Measurements from ENCODE around the gene TNFRSF1A.

TNFRSF1A gene

GRCh38 chr12:6335451-6336078, 6.3 kb downstream of the TNFRSF1A start:
- H3K4me2 ChIP-seq (ENCODE audit: low read length), result peak overlapping the region; percentile 24
- H2AFZ ChIP-seq (ENCODE audit: low read depth, low read length), result peak overlapping the region; percentile 18
- H3K9me3 ChIP-seq (ENCODE audit: insufficient read depth, low read length), result no peaks in the 10 kb centered on the region
- no peak overlapping the region for H3K4me3 ChIP-seq (ENCODE audit: low read length)
- H3K4me1 ChIP-seq (ENCODE audit: low read length), result peaks cover 9% of the 10 kb centered on the region
- H4K20me1 ChIP-seq (ENCODE audit: insufficient read depth, low read length), result no peaks in the 10 kb centered on the region
- H3K27ac ChIP-seq (ENCODE audit: low read length), result no peak overlapping the region
- peaks cover 49% of the 10 kb centered on the region for H3K27me3 ChIP-seq (ENCODE audit: low read depth, low read length)
- no peak overlapping the region for H3K9ac ChIP-seq (ENCODE audit: low read length)
- TF ChIP-seq EZH2phosphoT487 (IDR thresholded peaks at IDR 0.05; ENCODE audit: low read depth), result no peak
- peak; percentile 39 for TF ChIP-seq CTCF (IDR thresholded peaks at IDR 0.05; ENCODE audit: low read depth, low read length)
- no peaks in the 10 kb centered on the region for H3K36me3 ChIP-seq (replicated peaks; ENCODE audit: low read depth, low read length)
- H3K79me2 ChIP-seq (ENCODE audit: low read length), result no peaks in the 10 kb centered on the region

DNA sequence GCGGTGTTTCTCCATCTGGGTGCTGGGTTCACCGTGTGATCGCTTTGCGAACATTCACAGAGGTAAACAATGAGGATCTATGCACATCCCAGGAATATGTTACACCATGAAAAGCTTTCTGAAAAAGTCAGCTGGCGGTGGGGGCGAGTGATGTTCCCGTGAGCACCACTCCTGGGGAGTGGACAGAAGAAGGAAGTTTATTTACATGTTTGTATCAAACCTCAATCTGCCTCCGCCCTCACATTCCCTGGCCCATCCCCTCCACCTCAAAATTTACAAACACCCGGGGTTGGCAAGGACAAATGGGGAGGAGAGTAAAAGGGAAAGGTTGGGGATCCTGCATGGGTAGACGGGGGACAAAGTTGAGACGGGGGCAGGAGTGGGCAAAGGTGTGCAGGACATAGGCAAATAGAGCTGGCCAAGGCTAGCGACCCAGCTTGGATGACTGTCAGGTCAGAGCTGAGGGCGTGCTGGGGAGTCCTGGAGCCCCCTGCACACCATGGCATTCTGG, 6.9 kb downstream of the TNFRSF1A start:
- Histone ChIP-seq H3K9me3 (ENCODE audit: insufficient read depth, low read length) (no peaks in the 10 kb centered on the region), H3K27me3 (ENCODE audit: low read depth, low read length) (peaks cover 44% of the 10 kb centered on the region), H4K20me1 (ENCODE audit: insufficient read depth, low read length) (no peaks in the 10 kb centered on the region), H3K4me1 (ENCODE audit: low read length) (peaks cover 15% of the 10 kb centered on the region), H3K27ac (ENCODE audit: low read length) (no peak overlapping the region), H3K79me2 (ENCODE audit: low read length) (no peaks in the 10 kb centered on the region), H2AFZ (ENCODE audit: low read depth, low read length) (no peak overlapping the region), H3K9ac (ENCODE audit: low read length) (no peak overlapping the region), H3K4me2 (ENCODE audit: low read length) (no peak overlapping the region), H3K4me3 (ENCODE audit: low read length) (no peak overlapping the region), H3K36me3 (replicated peaks; ENCODE audit: low read depth, low read length) (no peaks in the 10 kb centered on the region)
- TF ChIP-seq EZH2phosphoT487 (IDR thresholded peaks at IDR 0.05; ENCODE audit: low read depth), result no peak
- TF ChIP-seq CTCF (IDR thresholded peaks at IDR 0.05; ENCODE audit: low read depth, low read length), result no peak

DNA sequence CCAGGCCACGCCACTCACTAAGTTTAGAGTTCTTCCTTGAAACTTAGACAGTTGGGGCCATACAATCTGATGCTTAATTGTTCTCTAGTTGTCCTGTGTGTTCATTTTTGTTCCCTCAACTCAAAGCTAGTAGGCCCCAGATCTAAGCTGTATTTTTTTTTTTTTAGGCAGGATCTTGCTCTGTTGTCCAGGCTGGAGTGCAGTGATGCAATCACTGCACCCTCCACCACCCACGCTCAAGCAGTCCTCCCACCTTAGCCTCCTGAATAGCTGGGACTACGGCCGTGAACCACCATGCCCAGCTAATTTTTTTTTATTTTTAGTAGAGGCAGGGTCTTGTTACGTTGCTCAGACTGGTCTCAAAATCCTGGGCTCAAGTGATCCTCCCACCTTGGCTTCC, 7.5 kb downstream of the TNFRSF1A start:
- TF ChIP-seq EZH2phosphoT487 (IDR thresholded peaks at IDR 0.05; ENCODE audit: low read depth) (no peak), CTCF (IDR thresholded peaks at IDR 0.05; ENCODE audit: low read depth, low read length) (no peak)
- Histone ChIP-seq H3K4me1 (ENCODE audit: low read length) (peaks cover 20% of the 10 kb centered on the region), H2AFZ (ENCODE audit: low read depth, low read length) (no peak overlapping the region), H3K36me3 (replicated peaks; ENCODE audit: low read depth, low read length) (no peaks in the 10 kb centered on the region), H3K9me3 (ENCODE audit: insufficient read depth, low read length) (no peaks in the 10 kb centered on the region), H4K20me1 (ENCODE audit: insufficient read depth, low read length) (no peaks in the 10 kb centered on the region), H3K9ac (ENCODE audit: low read length) (no peak overlapping the region), H3K79me2 (ENCODE audit: low read length) (no peaks in the 10 kb centered on the region), H3K4me2 (ENCODE audit: low read length) (no peak overlapping the region), H3K27ac (ENCODE audit: low read length) (no peak overlapping the region), H3K4me3 (ENCODE audit: low read length) (no peak overlapping the region), H3K27me3 (ENCODE audit: low read depth, low read length) (peaks cover 37% of the 10 kb centered on the region)

DNA sequence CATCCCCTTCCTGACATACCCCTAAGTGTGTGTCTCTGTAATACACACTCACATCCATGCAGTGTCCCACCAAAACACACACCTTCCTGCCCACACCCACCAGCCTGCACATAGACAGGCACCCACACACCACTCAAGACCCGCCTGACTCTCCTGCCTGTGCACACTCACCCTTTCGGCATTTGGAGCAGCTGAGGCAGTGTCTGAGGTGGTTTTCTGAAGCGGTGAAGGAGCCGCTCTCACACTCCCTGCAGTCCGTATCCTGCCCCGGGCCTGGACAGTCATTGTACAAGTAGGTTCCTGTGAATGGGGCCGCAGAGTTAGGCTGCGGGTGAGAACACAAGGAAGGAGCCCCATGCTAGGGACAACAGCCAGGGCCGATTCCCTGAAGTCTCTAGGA, 8.3 kb downstream of the TNFRSF1A start:
- Histone ChIP-seq H4K20me1 (ENCODE audit: insufficient read depth, low read length) (no peaks in the 10 kb centered on the region), H3K36me3 (replicated peaks; ENCODE audit: low read depth, low read length) (no peaks in the 10 kb centered on the region), H3K4me1 (ENCODE audit: low read length) (peaks cover 20% of the 10 kb centered on the region), H3K9ac (ENCODE audit: low read length) (no peak overlapping the region), H3K9me3 (ENCODE audit: insufficient read depth, low read length) (no peaks in the 10 kb centered on the region), H3K27me3 (ENCODE audit: low read depth, low read length) (peaks cover 34% of the 10 kb centered on the region), H3K4me2 (ENCODE audit: low read length) (no peak overlapping the region), H3K79me2 (ENCODE audit: low read length) (no peaks in the 10 kb centered on the region), H2AFZ (ENCODE audit: low read depth, low read length) (no peak overlapping the region), H3K27ac (ENCODE audit: low read length) (no peak overlapping the region), H3K4me3 (ENCODE audit: low read length) (no peak overlapping the region)
- TF ChIP-seq CTCF (IDR thresholded peaks at IDR 0.05; ENCODE audit: low read depth, low read length), result no peak
- TF ChIP-seq EZH2phosphoT487 (IDR thresholded peaks at IDR 0.05; ENCODE audit: low read depth), result no peak
